Heart left ventricle (tissue), 13 donors: ENCODE results near the gene ABLIM2.

Source experiments
- CTCF ChIP-seq, 12 donors: fragments of 200-600 bp; sonication (generic) in 4 of 12; IDR thresholded peaks; one replicate each; pipeline versions ENCODE4 v1.5.0 to v1.8.0; 2018 to 2022; ENCODE audit warnings: antibody characterized with exemption in 12 of 12, mild to moderate bottlenecking in 5 of 12
- POLR2A ChIP-seq, 2 donors: fragments of 450-650 bp; IDR thresholded peaks; one replicate each; pipeline ENCODE4 v1.6.1; 2017; ENCODE audit warnings: antibody characterized with exemption in 2 of 2, mild to moderate bottlenecking in 2 of 2, moderate library complexity in 2 of 2
- donor health status: ischemic (EF 13 %, LVEDD 7.1; RV severe dilation, severe dysfunction).
- donor health status: DM: no; HTN: yes; CAD: no.
- donor health status: DM: no; HTN: no; CAD: no.
- donor health status: ischemic (EF 25% LVEDD 6.9; RV normal size, moderate dysfunction).
- donor health status: ischemic (EF 25% LVEDD 5.7; RV mildly dilated, moderate dysfunction).
- donor health status: ischemic (EF 35%, LVEDD 5.7; RV mildly dilated, moderate dysfunction).
- donor health status: nonischemic (EF 11% LVEDD 7.7; RV severe dilation, severe dysfunction).
- donor health status: DM: yes; HTN: yes; CAD: no.
- donor health status: PGD.
- donor health status: ischemic (EF 29% LVEDD 5.4; RV normal size, mild dysfunction).
- donor health status: nonischemic (EF 23%, LVEDD 6.1; RV moderate dilation, normal function).

GRCh38 chr4:8077181-8078108, 81.2 kb downstream of the ABLIM2 start:
- TF ChIP-seq CTCF (IDR thresholded peaks at IDR 0.05) (no peak), POLR2A (IDR thresholded peaks at IDR 0.05) (no peak)
